CD4-positive, CD25-positive, alpha-beta regulatory T cell (primary cell): ENCODE data around the gene AFTPH. TPM values are rescaled to one million over a fixed set of nuclear protein-coding genes. Genes with fewer than 3 reads are reported as not detected.

Experiments used
- ATAC-seq, 2 donors: fragments of 150-1000 bp; cut with Tn5 transposase; one replicate each; pipeline ENCODE4 v1.10.0; 2021; ENCODE audit warnings: low read depth in 2 of 2, moderate number of reproducible peaks in 2 of 2, moderate library complexity in 1 of 2
- DNase-seq, 3 donors: peaks; one replicate each; pipeline versions ENCODE4 v3.0.0 to v3.0.0-alpha.2; 2012 to 2022; ENCODE audit warnings: mixed read lengths in 1 of 3
- H3K27ac ChIP-seq: one replicate; pipeline ENCODE4 v1.7.0; 2013; ENCODE audit warnings: mild to moderate bottlenecking, low read length; ENCODE audit not compliant: insufficient read depth, poor library complexity, severe bottlenecking
- H3K27me3 ChIP-seq: one replicate; pipeline ENCODE4 v1.7.0; 2013; ENCODE audit warnings: low read length; ENCODE audit not compliant: control insufficient read depth, insufficient read depth
- H3K36me3 ChIP-seq: one replicate; pipeline ENCODE4 v1.7.0; 2013; ENCODE audit warnings: mild to moderate bottlenecking, low read length, moderate library complexity; ENCODE audit not compliant: control insufficient read depth, insufficient read depth
- H3K4me1 ChIP-seq: 2 replicates; pipeline ENCODE4 v1.7.0; 2013; ENCODE audit warnings: mild to moderate bottlenecking, low read length; ENCODE audit not compliant: insufficient read depth, control insufficient read depth, poor library complexity, severe bottlenecking
- H3K4me3 ChIP-seq: one replicate; pipeline ENCODE4 v1.7.0; 2013; ENCODE audit warnings: low read depth, mild to moderate bottlenecking, low read length, moderate library complexity
- H3K9me3 ChIP-seq, 2 experiments: 1 replicate in 1 of 2; 2 replicates in 1 of 2; pipeline ENCODE4 v1.7.0; 2013; ENCODE audit warnings: low read length in 2 of 2, mild to moderate bottlenecking in 1 of 2, moderate library complexity in 1 of 2; ENCODE audit not compliant: control insufficient read depth in 2 of 2
- H3K27ac Mint-ChIP-seq, 3 donors: one replicate each; pipeline ENCODE4 v1.8.0; 2020 to 2022; ENCODE audit warnings: mild to moderate bottlenecking in 3 of 3, mixed read lengths in 3 of 3, moderate library complexity in 2 of 3
- H3K27me3 Mint-ChIP-seq: one replicate; pipeline ENCODE4 v1.8.0; 2022; ENCODE audit warnings: mild to moderate bottlenecking, mixed read lengths
- H3K36me3 Mint-ChIP-seq: one replicate; pipeline ENCODE4 v1.8.0; 2020; ENCODE audit warnings: mixed read lengths
- H3K4me1 Mint-ChIP-seq, 4 donors: one replicate each; pipeline ENCODE4 v1.8.0; 2020 to 2022; ENCODE audit warnings: mixed read lengths in 4 of 4, mild to moderate bottlenecking in 1 of 4
- H3K4me3 Mint-ChIP-seq, 4 donors: one replicate each; pipeline ENCODE4 v1.8.0; 2020 to 2022; ENCODE audit warnings: mild to moderate bottlenecking in 4 of 4, mixed read lengths in 4 of 4, moderate library complexity in 3 of 4
- H3K9me3 Mint-ChIP-seq, 7 donors: one replicate each; pipeline ENCODE4 v1.8.0; 2020 to 2022; ENCODE audit warnings: mixed read lengths in 7 of 7, mild to moderate bottlenecking in 3 of 7, moderate library complexity in 2 of 7
- polyA plus RNA-seq, 4 donors: library from polyadenylated mRNA; unstranded; fragments of 300-500 nt; fragmentation: Illumina TruSeq; gene quantifications; one replicate each; pipeline ENCODE4 v1.2.3, GENCODE V29; 2021
- total RNA-seq: library from RNA; stranded (reverse); gene quantifications from one replicate; pipeline ENCODE4 v1.2.3, GENCODE V29; 2022

Gene AFTPH
- total and polyA plus RNA-seq, 5 donors from 2014 or later: 23.7 to 45.0 (median 28.2) TPM

- no peaks in the 10 kb centered on the region for H3K9me3 Mint-ChIP-seq
- no peaks in the 10 kb centered on the region for H3K27me3 ChIP-seq
- no peaks in the 10 kb centered on the region for H3K36me3 ChIP-seq
- no peaks in the 10 kb centered on the region for H3K36me3 Mint-ChIP-seq
- no peak overlapping the region for H3K4me3 Mint-ChIP-seq
- ATAC-seq (peak in 1 of 2 donors; percentile 39), DNase-seq (peak in 1 of 3 donors; percentile 37)
- peaks cover 4 to 13% (median 7%) of the 10 kb centered on the region in 4 donors for H3K4me1 Mint-ChIP-seq
- peaks cover 4% of the 10 kb centered on the region for H3K27me3 Mint-ChIP-seq
- no peak overlapping the region for H3K27ac ChIP-seq
- H3K4me3 ChIP-seq: no peak overlapping the region
- H3K4me1 ChIP-seq: peaks cover 5% of the 10 kb centered on the region
- H3K27ac Mint-ChIP-seq: peak overlapping the region in 2 of 3 donors; percentile 28 to 53
- no peaks in the 10 kb centered on the region for H3K9me3 ChIP-seq
Measured at GRCh38 chr2:64599469-64599868, 75.3 kb downstream of the AFTPH start.

GRCh38 chr2:64601034-64601754, 77.1 kb downstream of the AFTPH start:
- peak overlapping the region in 1 of 3 donors; percentile 8 for H3K27ac Mint-ChIP-seq
- H3K9me3 ChIP-seq: no peaks in the 10 kb centered on the region
- no peak overlapping the region for H3K4me3 ChIP-seq
- H3K9me3 Mint-ChIP-seq: no peaks in the 10 kb centered on the region
- no peaks in the 10 kb centered on the region for H3K27me3 ChIP-seq
- H3K4me1 ChIP-seq: peaks cover 10% of the 10 kb centered on the region
- no peak for ATAC-seq
- no peak for DNase-seq
- no peak overlapping the region for H3K27ac ChIP-seq
- no peaks in the 10 kb centered on the region for H3K36me3 Mint-ChIP-seq
- peaks cover 9 to 23% (median 14%) of the 10 kb centered on the region in 4 donors for H3K4me1 Mint-ChIP-seq
- H3K36me3 ChIP-seq: no peaks in the 10 kb centered on the region
- peaks cover 7% of the 10 kb centered on the region for H3K27me3 Mint-ChIP-seq
- H3K4me3 Mint-ChIP-seq: no peak overlapping the region

GRCh38 chr2:64601785-64602391, 77.8 kb downstream of the AFTPH start:
- H3K4me3 ChIP-seq: no peak overlapping the region
- no peaks in the 10 kb centered on the region for H3K27me3 ChIP-seq
- no peak for DNase-seq
- no peak for ATAC-seq
- no peak overlapping the region for H3K4me3 Mint-ChIP-seq
- H3K9me3 Mint-ChIP-seq: no peaks in the 10 kb centered on the region
- peak overlapping the region in 1 of 3 donors; percentile 31 for H3K27ac Mint-ChIP-seq
- no peak overlapping the region for H3K27ac ChIP-seq
- peaks cover 9 to 28% (median 19%) of the 10 kb centered on the region in 4 donors for H3K4me1 Mint-ChIP-seq
- H3K9me3 ChIP-seq: no peaks in the 10 kb centered on the region
- no peaks in the 10 kb centered on the region for H3K36me3 Mint-ChIP-seq
- peaks cover 8% of the 10 kb centered on the region for H3K27me3 Mint-ChIP-seq
- no peaks in the 10 kb centered on the region for H3K36me3 ChIP-seq
- H3K4me1 ChIP-seq: peaks cover 17% of the 10 kb centered on the region

GRCh38 chr2:64602436-64602835, 78.3 kb downstream of the AFTPH start:
- no peaks in the 10 kb centered on the region for H3K9me3 ChIP-seq
- H3K4me1 ChIP-seq: peaks cover 23% of the 10 kb centered on the region
- Mint-ChIP-seq H3K27me3 (peaks cover 13% of the 10 kb centered on the region), H3K4me1 (peaks cover 9 to 33% (median 24%) of the 10 kb centered on the region in 4 donors), H3K36me3 (no peaks in the 10 kb centered on the region), H3K4me3 (peak overlapping the region in 2 of 4 donors; percentile 48 to 69), H3K9me3 (no peaks in the 10 kb centered on the region), H3K27ac (peak overlapping the region in 1 of 3 donors; percentile 6)
- no peaks in the 10 kb centered on the region for H3K27me3 ChIP-seq
- ATAC-seq (no peak), DNase-seq (no peak)
- no peak overlapping the region for H3K27ac ChIP-seq
- H3K36me3 ChIP-seq: no peaks in the 10 kb centered on the region
- H3K4me3 ChIP-seq: no peak overlapping the region

GRCh38 chr2:64604155-64604554, 80.0 kb downstream of the AFTPH start:
- Mint-ChIP-seq H3K36me3 (no peaks in the 10 kb centered on the region), H3K9me3 (no peaks in the 10 kb centered on the region), H3K4me1 (peaks cover 9 to 41% (median 22%) of the 10 kb centered on the region in 4 donors), H3K27ac (no peak overlapping the region), H3K27me3 (peaks cover 13% of the 10 kb centered on the region), H3K4me3 (no peak overlapping the region)
- Histone ChIP-seq H3K27ac (no peak overlapping the region), H3K27me3 (no peaks in the 10 kb centered on the region), H3K4me1 (peaks cover 38% of the 10 kb centered on the region), H3K36me3 (no peaks in the 10 kb centered on the region), H3K4me3 (no peak overlapping the region), H3K9me3 (no peaks in the 10 kb centered on the region)
- no peak for DNase-seq
- ATAC-seq: no peak

GRCh38 chr2:64605026-64605471, 80.9 kb downstream of the AFTPH start:
- no peak overlapping the region for H3K4me3 ChIP-seq
- no peaks in the 10 kb centered on the region for H3K27me3 ChIP-seq
- no peaks in the 10 kb centered on the region for H3K36me3 ChIP-seq
- ATAC-seq: no peak
- peaks cover 3 to 38% (median 17%) of the 10 kb centered on the region in 4 donors for H3K4me1 Mint-ChIP-seq
- peak overlapping the region; percentile 48 to 98 (median 95) for H3K27ac Mint-ChIP-seq
- H3K4me3 Mint-ChIP-seq: peak overlapping the region in 2 of 4 donors; percentile 9 to 36
- peaks cover 38% of the 10 kb centered on the region for H3K4me1 ChIP-seq
- no peaks in the 10 kb centered on the region for H3K9me3 ChIP-seq
- H3K9me3 Mint-ChIP-seq: no peaks in the 10 kb centered on the region
- no peak overlapping the region for H3K27ac ChIP-seq
- no peaks in the 10 kb centered on the region for H3K36me3 Mint-ChIP-seq
- no peak for DNase-seq
- peaks cover 9% of the 10 kb centered on the region for H3K27me3 Mint-ChIP-seq

GRCh38 chr2:64605991-64606478, 81.9 kb downstream of the AFTPH start:
- ATAC-seq (no peak), DNase-seq (no peak)
- peaks cover 38% of the 10 kb centered on the region for H3K4me1 ChIP-seq
- peak overlapping the region; percentile 85 to 96 (median 92) for H3K4me3 Mint-ChIP-seq
- peak overlapping the region; percentile 87 for H3K27ac ChIP-seq
- H3K9me3 Mint-ChIP-seq: no peaks in the 10 kb centered on the region
- H3K27me3 ChIP-seq: no peaks in the 10 kb centered on the region
- H3K4me3 ChIP-seq: peak overlapping the region; percentile 87
- no peaks in the 10 kb centered on the region for H3K9me3 ChIP-seq
- H3K4me1 Mint-ChIP-seq: peaks cover 3 to 38% (median 17%) of the 10 kb centered on the region in 4 donors
- peaks cover 9% of the 10 kb centered on the region for H3K27me3 Mint-ChIP-seq
- no peaks in the 10 kb centered on the region for H3K36me3 Mint-ChIP-seq
- H3K27ac Mint-ChIP-seq: peak overlapping the region; percentile 85 to 98 (median 95)
- H3K36me3 ChIP-seq: no peaks in the 10 kb centered on the region
